ENCODE data around the gene HSFX3. TPM values are rescaled to one million over a fixed set of nuclear protein-coding genes. Genes with fewer than 3 reads are reported as not detected.
"Not testable (repeated sequence)": the region's sequence is repeated elsewhere in the genome, so short reads cannot be mapped to it uniquely, and the experiment has no call there.

HSFX3 gene
- total RNA-seq, 2 experiments from 2014 or later: not detected

- H3K4me2 ChIP-seq (ENCODE audit: low read length); H2AFZ ChIP-seq (ENCODE audit: low read length); intact Hi-C loops (cut with micrococcal nuclease; ENCODE audit: unreplicated experiment); H3K4me3 ChIP-seq (ENCODE audit: low read depth, low read length, poor library complexity, severe bottlenecking); H3K4me1 ChIP-seq (ENCODE audit: insufficient read depth, low read length, poor library complexity, severe bottlenecking); H3K36me3 ChIP-seq (ENCODE audit: insufficient read depth, low read length); BruUV-seq (replicated peaks); DNase-seq (ENCODE audit: low spot score); CTCF ChIA-PET (ENCODE audit: unreplicated experiment); H3K79me2 ChIP-seq (ENCODE audit: insufficient read depth, low read depth, low read length); H3K9me3 ChIP-seq (ENCODE audit: low read length); H3K9me2 ChIP-seq (ENCODE audit: insufficient read depth, low read length); H3K27ac ChIP-seq (ENCODE audit: low read depth, low read length, poor library complexity, severe bottlenecking); POLR2A ChIA-PET; H4K20me1 ChIP-seq (ENCODE audit: insufficient read depth, low read length): not testable (repeated sequence)
Measured at GRCh38 chrX:149550454-149550853, 730 bp upstream of the HSFX3 start.

GRCh38 chrX:149547782-149548181 lies 1.9 kb downstream of the HSFX3 start:
- H3K36me3 ChIP-seq (ENCODE audit: insufficient read depth, low read length); CTCF ChIA-PET (ENCODE audit: unreplicated experiment); H3K9me3 ChIP-seq (ENCODE audit: low read length); H3K4me1 ChIP-seq (ENCODE audit: insufficient read depth, low read length, poor library complexity, severe bottlenecking); H3K4me3 ChIP-seq (ENCODE audit: low read depth, low read length, poor library complexity, severe bottlenecking); H3K79me2 ChIP-seq (ENCODE audit: insufficient read depth, low read depth, low read length); POLR2A ChIA-PET; H3K9me2 ChIP-seq (ENCODE audit: insufficient read depth, low read length); H3K27ac ChIP-seq (ENCODE audit: low read depth, low read length, poor library complexity, severe bottlenecking); BruUV-seq (replicated peaks); intact Hi-C loops (cut with micrococcal nuclease; ENCODE audit: unreplicated experiment); H4K20me1 ChIP-seq (ENCODE audit: insufficient read depth, low read length); DNase-seq (ENCODE audit: low spot score); H3K4me2 ChIP-seq (ENCODE audit: low read length); H2AFZ ChIP-seq (ENCODE audit: low read length): not testable (repeated sequence)

GRCh38 chrX:149546962-149547361 lies 2.8 kb downstream of the HSFX3 start:
- DNase-seq (ENCODE audit: low spot score); H3K4me1 ChIP-seq (ENCODE audit: insufficient read depth, low read length, poor library complexity, severe bottlenecking); H3K79me2 ChIP-seq (ENCODE audit: insufficient read depth, low read depth, low read length); H3K27ac ChIP-seq (ENCODE audit: low read depth, low read length, poor library complexity, severe bottlenecking); intact Hi-C loops (cut with micrococcal nuclease; ENCODE audit: unreplicated experiment); H3K4me2 ChIP-seq (ENCODE audit: low read length); H2AFZ ChIP-seq (ENCODE audit: low read length); H4K20me1 ChIP-seq (ENCODE audit: insufficient read depth, low read length); H3K9me3 ChIP-seq (ENCODE audit: low read length); H3K4me3 ChIP-seq (ENCODE audit: low read depth, low read length, poor library complexity, severe bottlenecking); BruUV-seq (replicated peaks); H3K9me2 ChIP-seq (ENCODE audit: insufficient read depth, low read length); H3K36me3 ChIP-seq (ENCODE audit: insufficient read depth, low read length); CTCF ChIA-PET (ENCODE audit: unreplicated experiment); POLR2A ChIA-PET: not testable (repeated sequence)

GRCh38 chrX:149545545-149546543 lies 3.9 kb downstream of the HSFX3 start:
- H3K9me2 ChIP-seq (ENCODE audit: insufficient read depth, low read length); H3K4me1 ChIP-seq (ENCODE audit: insufficient read depth, low read length, poor library complexity, severe bottlenecking); CTCF ChIA-PET (ENCODE audit: unreplicated experiment); H2AFZ ChIP-seq (ENCODE audit: low read length); H3K27ac ChIP-seq (ENCODE audit: low read depth, low read length, poor library complexity, severe bottlenecking); H3K4me2 ChIP-seq (ENCODE audit: low read length); H4K20me1 ChIP-seq (ENCODE audit: insufficient read depth, low read length); POLR2A ChIA-PET; DNase-seq (ENCODE audit: low spot score); H3K79me2 ChIP-seq (ENCODE audit: insufficient read depth, low read depth, low read length); H3K4me3 ChIP-seq (ENCODE audit: low read depth, low read length, poor library complexity, severe bottlenecking); H3K36me3 ChIP-seq (ENCODE audit: insufficient read depth, low read length); intact Hi-C loops (cut with micrococcal nuclease; ENCODE audit: unreplicated experiment); BruUV-seq (replicated peaks); H3K9me3 ChIP-seq (ENCODE audit: low read length): not testable (repeated sequence)

All from OCI-LY7 (cell line).